ENCODE data around the gene MAP3K9. TPM values are rescaled to one million over a fixed set of nuclear protein-coding genes. Genes with fewer than 3 reads are reported as not detected.

MAP3K9 gene
- total RNA-seq, 1 donor from 2014 or later = 10.3 TPM

DNA sequence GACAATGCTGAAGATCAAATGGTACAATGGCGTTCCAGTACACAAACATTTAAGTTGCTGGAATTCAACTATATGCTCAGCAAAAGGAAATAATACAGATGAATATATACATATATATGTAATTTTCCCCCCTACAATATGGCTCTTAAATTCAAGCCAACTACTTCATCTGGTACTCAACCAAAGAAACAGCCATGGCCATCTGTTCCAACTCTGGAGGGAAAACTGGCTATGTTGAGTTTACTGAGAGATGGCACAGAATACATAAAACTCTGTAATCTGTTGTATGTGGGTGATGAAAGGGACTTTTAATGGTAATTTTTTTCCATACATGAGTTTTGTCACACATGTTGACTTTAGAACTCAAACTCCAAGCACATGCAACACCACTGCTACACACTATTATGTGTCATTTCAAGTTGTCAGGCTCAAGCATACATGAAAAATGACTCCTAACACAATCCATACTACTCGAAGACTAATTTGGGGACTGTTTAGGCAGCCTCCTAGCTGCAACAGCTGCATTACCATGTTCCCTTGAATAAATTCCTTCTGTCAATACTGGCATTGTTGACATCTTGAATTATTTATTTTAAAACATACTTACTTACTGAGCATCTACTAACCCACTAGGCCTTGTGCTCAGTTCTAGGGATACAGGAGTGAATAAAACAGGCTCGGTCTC is 38.2 kb upstream of the MAP3K9 start:
- H3K27me3 Mint-ChIP-seq (ENCODE audit: low read depth) = peaks cover 14% of the 10 kb centered on the region
- TF ChIP-seq, protein P1, sequence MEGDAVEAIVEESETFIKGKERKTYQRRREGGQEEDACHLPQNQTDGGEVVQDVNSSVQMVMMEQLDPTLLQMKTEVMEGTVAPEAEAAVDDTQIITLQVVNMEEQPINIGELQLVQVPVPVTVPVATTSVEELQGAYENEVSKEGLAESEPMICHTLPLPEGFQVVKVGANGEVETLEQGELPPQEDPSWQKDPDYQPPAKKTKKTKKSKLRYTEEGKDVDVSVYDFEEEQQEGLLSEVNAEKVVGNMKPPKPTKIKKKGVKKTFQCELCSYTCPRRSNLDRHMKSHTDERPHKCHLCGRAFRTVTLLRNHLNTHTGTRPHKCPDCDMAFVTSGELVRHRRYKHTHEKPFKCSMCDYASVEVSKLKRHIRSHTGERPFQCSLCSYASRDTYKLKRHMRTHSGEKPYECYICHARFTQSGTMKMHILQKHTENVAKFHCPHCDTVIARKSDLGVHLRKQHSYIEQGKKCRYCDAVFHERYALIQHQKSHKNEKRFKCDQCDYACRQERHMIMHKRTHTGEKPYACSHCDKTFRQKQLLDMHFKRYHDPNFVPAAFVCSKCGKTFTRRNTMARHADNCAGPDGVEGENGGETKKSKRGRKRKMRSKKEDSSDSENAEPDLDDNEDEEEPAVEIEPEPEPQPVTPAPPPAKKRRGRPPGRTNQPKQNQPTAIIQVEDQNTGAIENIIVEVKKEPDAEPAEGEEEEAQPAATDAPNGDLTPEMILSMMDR (conservative IDR thresholded peaks at IDR 0.05) = no peak
- H3K36me3 Mint-ChIP-seq (ENCODE audit: low read depth) = no peaks in the 10 kb centered on the region
- no peaks in the 10 kb centered on the region for H3K9me3 Mint-ChIP-seq
- no peak for DNase-seq (ENCODE audit: low read depth, low spot score)
- no peaks in the 10 kb centered on the region for H3K4me1 Mint-ChIP-seq
- H3K4me3 Mint-ChIP-seq = no peak overlapping the region
- no peak overlapping the region for H3K27ac Mint-ChIP-seq (ENCODE audit: unreplicated experiment)

GRCh38 chr14:70845601-70846000 is 36.3 kb upstream of the MAP3K9 start:
- H3K4me3 Mint-ChIP-seq = no peak overlapping the region
- H3K36me3 Mint-ChIP-seq (ENCODE audit: low read depth) = no peaks in the 10 kb centered on the region
- H3K27me3 Mint-ChIP-seq (ENCODE audit: low read depth) = peaks cover 17% of the 10 kb centered on the region

GRCh38 chr14:70842851-70843462 is 33.6 kb upstream of the MAP3K9 start:
- Mint-ChIP-seq H3K27ac (ENCODE audit: unreplicated experiment) (no peak overlapping the region), H3K27me3 (ENCODE audit: low read depth) (peaks cover 17% of the 10 kb centered on the region), H3K4me3 (no peak overlapping the region), H3K9me3 (no peaks in the 10 kb centered on the region), H3K36me3 (ENCODE audit: low read depth) (no peaks in the 10 kb centered on the region), H3K4me1 (no peaks in the 10 kb centered on the region)
- TF ChIP-seq, protein P1 (conservative IDR thresholded peaks at IDR 0.05) = no peak
- DNase-seq (ENCODE audit: low read depth, low spot score) = no peak

More at GRCh38 chr14:70845601-70846000, 36.3 kb upstream of the MAP3K9 start:
- Mint-ChIP-seq H3K9me3 (no peaks in the 10 kb centered on the region), H3K4me1 (no peaks in the 10 kb centered on the region), H3K27ac (ENCODE audit: unreplicated experiment) (no peak overlapping the region)
- TF ChIP-seq, protein P1 (conservative IDR thresholded peaks at IDR 0.05) = no peak
- DNase-seq (ENCODE audit: low read depth, low spot score) = no peak

DNA sequence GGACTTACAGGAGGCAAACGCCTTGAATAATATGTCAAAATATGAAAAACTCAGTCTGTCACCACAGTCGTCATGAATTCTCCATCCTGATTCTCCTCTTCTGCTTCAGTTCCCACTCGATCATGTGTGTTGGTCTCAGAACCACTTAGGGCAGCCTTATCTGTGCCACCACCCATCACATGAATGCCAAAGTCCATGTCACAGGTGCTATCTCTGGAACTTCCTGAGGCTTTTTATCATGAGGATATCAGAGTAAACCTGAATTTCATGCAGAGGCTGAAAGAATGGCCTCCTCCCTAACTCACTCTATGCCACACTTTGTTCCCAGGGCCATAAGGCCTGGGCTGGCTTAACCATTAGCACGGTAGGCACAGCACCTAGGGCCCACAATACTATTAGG is 28.8 kb upstream of the MAP3K9 start:
- Mint-ChIP-seq H3K27me3 (ENCODE audit: low read depth) (peaks cover 5% of the 10 kb centered on the region), H3K4me3 (no peak overlapping the region), H3K27ac (ENCODE audit: unreplicated experiment) (no peak overlapping the region), H3K4me1 (no peaks in the 10 kb centered on the region), H3K36me3 (ENCODE audit: low read depth) (peaks cover 2% of the 10 kb centered on the region), H3K9me3 (peaks cover 4% of the 10 kb centered on the region)
- DNase-seq (ENCODE audit: low read depth, low spot score) = no peak
- TF ChIP-seq, protein P1 (conservative IDR thresholded peaks at IDR 0.05) = no peak

DNA sequence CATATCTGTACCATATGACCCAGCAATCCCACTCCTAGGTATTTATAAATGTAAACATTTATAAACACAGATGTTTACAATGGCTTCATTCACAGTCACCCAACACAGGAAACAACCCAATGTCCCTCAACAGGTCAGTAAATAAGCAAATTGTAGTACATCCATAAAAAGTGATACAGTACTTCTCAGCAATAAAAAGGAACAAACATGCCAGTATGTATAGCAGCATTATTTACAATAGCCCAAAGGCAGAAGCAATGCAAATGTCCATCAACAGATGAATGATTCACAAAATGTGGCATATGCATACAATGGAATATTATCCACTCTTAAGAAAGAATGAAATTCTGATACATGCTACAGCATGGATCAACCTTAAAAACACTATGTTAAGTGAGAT is 27.6 kb upstream of the MAP3K9 start:
- peaks cover 3% of the 10 kb centered on the region for H3K27me3 Mint-ChIP-seq (ENCODE audit: low read depth)
- no peaks in the 10 kb centered on the region for H3K4me1 Mint-ChIP-seq
- H3K4me3 Mint-ChIP-seq = no peak overlapping the region
- peaks cover 2% of the 10 kb centered on the region for H3K36me3 Mint-ChIP-seq (ENCODE audit: low read depth)
- TF ChIP-seq, protein P1 (conservative IDR thresholded peaks at IDR 0.05) = no peak
- peaks cover 4% of the 10 kb centered on the region for H3K9me3 Mint-ChIP-seq
- no peak for DNase-seq (ENCODE audit: low read depth, low spot score)
- H3K27ac Mint-ChIP-seq (ENCODE audit: unreplicated experiment) = no peak overlapping the region
